MM.1S (cell line): ENCODE results near the gene ARID3B.

ENCODE experiments used
- DNase-seq: peaks from one replicate; pipeline ENCODE4 v3.0.0-alpha.2; 2015
- H2AFZ ChIP-seq: fragments of 300-600 bp; sonication (generic); 2 replicates; pipeline ENCODE4 v1.6.0; 2016; ENCODE audit warnings: antibody characterized with exemption, low read length
- H3F3A ChIP-seq: fragments of 300-600 bp; sonication (generic); 2 replicates; pipeline ENCODE4 v1.6.1; 2016; ENCODE audit warnings: mild to moderate bottlenecking, antibody characterized with exemption, low read length, moderate library complexity, mixed read lengths; ENCODE audit not compliant: insufficient read depth
- H3K27ac ChIP-seq: fragments of 300-600 bp; sonication (generic); 2 replicates; pipeline ENCODE4 v1.5.1; 2016; ENCODE audit warnings: mild to moderate bottlenecking, low read length
- H3K27me3 ChIP-seq: fragments of 300-600 bp; sonication (generic); replicated peaks from 2 replicates; pipeline ENCODE4 v1.6.0; 2016; ENCODE audit warnings: low read length; ENCODE audit not compliant: insufficient read depth
- H3K36me3 ChIP-seq: fragments of 300-600 bp; sonication (generic); replicated peaks from 2 replicates; pipeline ENCODE4 v1.6.1; 2016; ENCODE audit warnings: mild to moderate bottlenecking, low read length, mixed read lengths; ENCODE audit not compliant: insufficient read depth
- H3K4me1 ChIP-seq: fragments of 300-600 bp; sonication (generic); 2 replicates; pipeline ENCODE4 v1.6.1; 2016; ENCODE audit warnings: low read length, mixed read lengths
- H3K4me2 ChIP-seq: fragments of 300-600 bp; sonication (generic); 2 replicates; pipeline ENCODE4 v1.6.0; 2016; ENCODE audit warnings: low read depth, low read length
- H3K4me3 ChIP-seq: fragments of 300-600 bp; sonication (generic); 2 replicates; pipeline ENCODE4 v1.5.1; 2016; ENCODE audit warnings: low read length, mixed read lengths
- H3K79me2 ChIP-seq: fragments of 300-600 bp; sonication (generic); 2 replicates; pipeline ENCODE4 v1.6.1; 2016; ENCODE audit warnings: mixed run types, low read length, mixed read lengths
- H3K9ac ChIP-seq: fragments of 300-600 bp; sonication (generic); 2 replicates; pipeline ENCODE4 v1.6.1; 2016; ENCODE audit warnings: low read length, mixed read lengths
- H3K9me2 ChIP-seq: fragments of 300-600 bp; sonication (generic); replicated peaks from 2 replicates; pipeline ENCODE4 v1.6.1; 2016; ENCODE audit warnings: mild to moderate bottlenecking, low read length, mixed read lengths; ENCODE audit not compliant: insufficient read depth
- H3K9me3 ChIP-seq: fragments of 300-600 bp; sonication (generic); replicated peaks from 2 replicates; pipeline ENCODE4 v1.6.1; 2016; ENCODE audit warnings: mild to moderate bottlenecking, low read length, mixed read lengths; ENCODE audit not compliant: insufficient read depth
- H4K20me1 ChIP-seq: fragments of 300-600 bp; sonication (generic); 2 replicates; pipeline ENCODE4 v1.6.1; 2016; ENCODE audit warnings: mild to moderate bottlenecking, low read length, moderate library complexity, mixed read lengths; ENCODE audit not compliant: insufficient read depth
- CTCF ChIP-seq: fragments of 300-600 bp; sonication (generic); IDR thresholded peaks from 2 replicates; pipeline ENCODE4 v1.5.1; 2016; ENCODE audit warnings: antibody characterized with exemption, low read length, mixed read lengths
- EZH2 ChIP-seq: fragments of 300-600 bp; sonication (generic); optimal IDR thresholded peaks from 2 replicates; pipeline ENCODE3; 2017; ENCODE audit warnings: low read depth, mild to moderate bottlenecking, antibody characterized with exemption, low read length, mixed read lengths
- EZH2phosphoT487 ChIP-seq: fragments of 300-600 bp; sonication (generic); IDR thresholded peaks from 2 replicates; pipeline ENCODE4 v1.6.1; 2018; ENCODE audit warnings: antibody characterized with exemption, low read length

Gene ARID3B

GRCh38 chr15:74504418-74504817 is 36.6 kb upstream of the ARID3B start:
- DNase-seq, result no peak
- Histone ChIP-seq H3F3A (no peaks in the 10 kb centered on the region), H3K36me3 (no peaks in the 10 kb centered on the region), H3K4me3 (no peak overlapping the region), H3K9me3 (no peaks in the 10 kb centered on the region), H4K20me1 (no peaks in the 10 kb centered on the region), H3K4me1 (peaks cover 10% of the 10 kb centered on the region), H3K79me2 (no peaks in the 10 kb centered on the region), H3K27me3 (no peaks in the 10 kb centered on the region), H2AFZ (no peak overlapping the region), H3K9me2 (no peaks in the 10 kb centered on the region), H3K9ac (no peak overlapping the region), H3K27ac (no peak overlapping the region), H3K4me2 (no peak overlapping the region)
- TF ChIP-seq CTCF (no peak), EZH2phosphoT487 (no peak), EZH2 (no peak)

- no peak for DNase-seq
- Histone ChIP-seq H3K36me3 (no peaks in the 10 kb centered on the region), H3K9ac (no peak overlapping the region), H3K4me2 (no peak overlapping the region), H3K9me2 (no peaks in the 10 kb centered on the region), H3K4me3 (no peak overlapping the region), H3K27me3 (no peaks in the 10 kb centered on the region), H2AFZ (no peak overlapping the region), H3K27ac (no peak overlapping the region), H3K4me1 (peaks cover 10% of the 10 kb centered on the region), H3K9me3 (no peaks in the 10 kb centered on the region), H3F3A (no peaks in the 10 kb centered on the region), H4K20me1 (no peaks in the 10 kb centered on the region), H3K79me2 (no peaks in the 10 kb centered on the region)
- TF ChIP-seq EZH2, result no peak
- no peak for TF ChIP-seq EZH2phosphoT487
- no peak for TF ChIP-seq CTCF
Measured at GRCh38 chr15:74504836-74505235, 36.2 kb upstream of the ARID3B start.

GRCh38 chr15:74505837-74506514 is 35.0 kb upstream of the ARID3B start:
- no peaks in the 10 kb centered on the region for H4K20me1 ChIP-seq
- no peaks in the 10 kb centered on the region for H3K36me3 ChIP-seq
- no peak overlapping the region for H3K4me3 ChIP-seq
- no peaks in the 10 kb centered on the region for H3K27me3 ChIP-seq
- no peak overlapping the region for H2AFZ ChIP-seq
- no peak for DNase-seq
- H3K9ac ChIP-seq, result no peak overlapping the region
- no peaks in the 10 kb centered on the region for H3K9me2 ChIP-seq
- no peak overlapping the region for H3K4me2 ChIP-seq
- H3F3A ChIP-seq, result no peaks in the 10 kb centered on the region
- H3K79me2 ChIP-seq, result no peaks in the 10 kb centered on the region
- H3K4me1 ChIP-seq, result peaks cover 10% of the 10 kb centered on the region
- no peaks in the 10 kb centered on the region for H3K9me3 ChIP-seq
- no peak overlapping the region for H3K27ac ChIP-seq
- no peak for TF ChIP-seq CTCF
- no peak for TF ChIP-seq EZH2phosphoT487
- TF ChIP-seq EZH2, result no peak
